ENCODE results near the gene BLID.

- TF ChIP-seq CTCF (IDR thresholded peaks at IDR 0.05; ENCODE audit: insufficient read depth, low read depth, low read length) = no peak
- no peak for TF ChIP-seq EZH2 (IDR thresholded peaks at IDR 0.05; ENCODE audit: insufficient read depth, low read length)
These were observed 9.0 kb downstream of the BLID start for GRCh38 chr11:122107045-122107444.
